HG03469 (cell line): ENCODE data around the gene ABCG1.
"Not testable (repeated sequence)": the region's sequence is repeated elsewhere in the genome, so short reads cannot be mapped to it uniquely, and the experiment has no call there.

ENCODE experiments used
- ATAC-seq: cut with Tn5 transposase; IDR thresholded peaks from one replicate; pipeline ENCODE4 v1.9.1; 2021; ENCODE audit warnings: mild to moderate bottlenecking, moderate library complexity, moderate number of reproducible peaks; ENCODE audit not compliant: unreplicated experiment

Gene ABCG1

DNA sequence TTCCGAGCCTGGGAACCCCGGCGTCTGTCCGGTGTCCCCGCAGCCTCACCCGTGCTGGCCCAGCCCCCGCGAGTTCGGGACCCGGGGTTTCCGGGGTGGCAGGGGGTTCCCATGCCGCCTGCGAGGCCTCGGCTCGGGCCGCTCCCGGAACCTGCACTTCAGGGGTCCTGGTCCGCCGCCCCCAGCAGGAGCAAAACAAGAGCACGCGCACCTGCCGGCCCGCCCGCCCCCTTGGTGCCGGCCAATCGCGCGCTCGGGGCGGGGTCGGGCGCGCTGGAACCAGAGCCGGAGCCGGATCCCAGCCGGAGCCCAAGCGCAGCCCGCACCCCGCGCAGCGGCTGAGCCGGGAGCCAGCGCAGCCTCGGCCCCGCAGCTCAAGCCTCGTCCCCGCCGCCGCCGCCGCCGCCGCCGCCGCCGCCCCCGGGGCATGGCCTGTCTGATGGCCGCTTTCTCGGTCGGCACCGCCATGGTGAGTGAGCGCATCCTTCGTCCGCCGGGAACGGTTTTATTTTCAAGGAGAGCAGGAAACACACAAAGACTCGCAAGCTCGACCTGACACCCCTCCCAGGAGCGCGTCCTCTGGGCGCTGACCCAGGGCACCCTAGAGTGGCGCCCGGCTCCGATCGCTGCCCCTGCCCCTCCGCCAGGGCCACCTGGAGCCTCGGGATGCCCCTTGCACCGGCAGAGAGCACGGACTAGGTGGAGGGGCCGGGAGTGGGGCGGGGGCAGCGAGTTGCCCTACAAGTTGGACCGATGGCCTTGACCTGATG, at the start of gene ABCG1:
Gene ABCG1, plus strand, starts transcription at position 305 of the 770 bp plus-strand sequence. Its CDS starts 123 bp downstream, at position 428.
- no peak for ATAC-seq

DNA sequence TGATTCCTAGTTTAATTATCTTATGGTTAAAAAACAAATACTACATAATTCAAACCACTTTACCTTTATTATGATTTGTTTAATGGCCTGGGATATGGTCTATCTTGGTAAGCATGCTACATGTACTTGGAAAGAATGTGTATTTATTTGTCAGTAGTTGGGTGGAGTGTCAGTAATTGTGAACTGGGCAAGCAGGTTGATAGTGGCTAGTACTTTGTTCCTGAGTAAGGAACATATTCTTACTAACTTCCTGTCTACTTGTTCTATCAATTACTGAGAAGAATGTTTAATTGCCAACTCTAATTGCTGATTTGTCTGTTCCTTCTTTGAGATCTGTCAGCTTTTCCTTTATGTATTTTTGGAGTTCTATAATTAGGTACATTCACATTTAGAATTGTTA, 49.2 kb upstream of the ABCG1 start:
- no peak for ATAC-seq

DNA sequence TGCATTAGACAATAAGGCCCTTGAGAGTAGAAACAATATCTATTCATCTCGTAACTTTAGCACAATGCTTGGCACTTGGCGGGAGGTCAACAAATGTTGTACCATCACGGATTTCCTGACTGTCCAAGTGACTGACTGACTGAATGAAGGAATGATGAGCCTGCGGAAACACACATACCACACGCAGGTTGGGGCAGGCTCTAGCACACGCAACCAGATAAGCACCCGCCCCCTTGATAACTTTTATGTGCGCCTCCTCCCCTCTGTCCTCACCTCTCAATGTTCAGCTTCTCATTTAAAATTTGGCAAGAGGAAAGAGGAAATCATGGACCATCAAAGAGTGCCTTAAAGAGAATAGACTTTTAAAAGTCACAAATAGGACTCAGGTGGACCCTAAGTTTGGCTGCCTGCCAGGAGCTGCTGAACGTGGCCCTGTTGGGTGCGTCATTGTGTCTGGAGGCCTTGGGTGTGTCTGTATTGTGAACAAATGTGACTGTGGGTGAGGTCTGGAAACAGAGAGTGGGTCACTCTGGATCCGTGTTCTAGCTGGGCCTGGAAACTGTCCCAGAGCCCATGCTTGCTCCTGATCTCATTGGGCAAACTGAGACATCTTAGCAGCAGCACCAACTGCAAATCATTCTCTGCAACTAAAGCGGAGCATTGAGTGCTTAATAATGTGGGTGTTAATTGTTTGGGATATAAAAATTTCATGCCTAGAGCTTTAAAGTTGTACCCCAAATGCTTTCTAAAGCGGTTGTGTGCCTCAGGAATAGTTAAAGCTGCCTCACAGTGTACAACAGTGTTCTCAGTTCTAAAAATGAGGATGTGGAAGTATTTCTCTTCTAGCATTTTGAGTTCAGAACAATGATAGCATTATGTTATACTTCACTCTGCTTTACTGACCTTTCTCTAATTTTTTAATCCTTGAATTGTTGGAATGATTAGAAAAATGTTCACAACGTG, 47.6 kb upstream of the ABCG1 start:
- ATAC-seq: no peak

DNA sequence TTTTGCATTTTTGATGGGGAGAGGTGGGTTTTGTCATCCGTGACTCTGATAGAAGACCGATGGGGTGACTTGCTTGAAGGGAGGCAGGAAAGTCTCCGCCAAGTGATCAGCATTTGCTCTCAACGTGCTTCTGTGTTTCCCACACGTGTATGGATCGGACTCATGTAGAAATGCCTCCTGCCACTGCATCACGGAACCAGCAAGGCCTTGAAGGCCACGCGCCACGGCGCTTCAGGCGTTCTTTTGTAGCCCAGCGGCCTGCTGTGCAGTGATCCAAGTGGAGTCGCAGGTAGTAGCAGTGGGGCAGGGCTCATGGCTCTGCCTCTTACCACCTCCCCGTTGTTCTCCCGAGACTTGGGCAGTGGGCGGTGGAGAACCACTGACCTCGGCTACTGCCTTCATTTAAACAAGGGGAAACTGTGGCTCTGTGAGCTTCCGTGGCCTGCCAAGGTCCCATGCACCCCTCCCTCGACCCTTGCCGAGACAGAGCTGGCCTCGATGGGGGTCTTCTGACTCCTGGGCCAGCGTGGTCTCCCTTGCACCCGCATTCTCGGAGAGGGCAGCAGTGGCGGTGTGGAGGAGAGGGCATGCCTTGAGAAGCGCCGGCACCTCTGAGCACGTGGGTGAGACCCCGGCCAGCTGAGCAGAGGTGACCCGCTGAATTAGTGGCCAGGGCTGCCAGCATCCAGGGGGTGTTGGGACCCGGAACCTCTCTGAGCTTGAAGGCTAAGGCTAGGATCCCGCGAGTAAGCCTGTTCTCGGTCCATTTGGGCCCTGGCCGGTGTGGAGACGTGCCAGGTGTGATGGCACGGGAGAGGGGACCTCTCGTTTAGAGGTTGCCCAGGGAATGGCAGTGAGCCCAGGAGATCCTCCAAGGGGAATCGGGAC, 46.1 kb upstream of the ABCG1 start:
- no peak for ATAC-seq

DNA sequence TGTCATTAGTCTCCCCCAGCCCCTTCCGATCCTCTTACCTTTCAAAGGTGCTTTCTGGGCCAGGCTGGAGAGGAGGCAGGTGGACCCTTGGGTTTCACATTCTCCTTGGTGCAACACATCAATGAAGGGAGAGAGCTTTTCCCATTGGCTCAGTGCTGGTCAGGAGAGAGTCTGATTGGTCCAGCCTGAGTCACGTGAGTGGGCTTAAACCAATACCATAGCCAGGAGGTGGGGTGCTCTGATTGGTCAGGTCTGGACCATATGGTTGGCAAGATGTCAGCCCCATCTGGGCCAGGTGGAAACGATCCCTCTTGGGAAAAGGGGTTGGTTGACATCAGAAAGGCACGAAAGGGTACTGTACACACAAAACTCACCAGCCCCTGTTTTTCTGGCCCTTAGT, 44.8 kb upstream of the ABCG1 start:
- no peak for ATAC-seq

DNA sequence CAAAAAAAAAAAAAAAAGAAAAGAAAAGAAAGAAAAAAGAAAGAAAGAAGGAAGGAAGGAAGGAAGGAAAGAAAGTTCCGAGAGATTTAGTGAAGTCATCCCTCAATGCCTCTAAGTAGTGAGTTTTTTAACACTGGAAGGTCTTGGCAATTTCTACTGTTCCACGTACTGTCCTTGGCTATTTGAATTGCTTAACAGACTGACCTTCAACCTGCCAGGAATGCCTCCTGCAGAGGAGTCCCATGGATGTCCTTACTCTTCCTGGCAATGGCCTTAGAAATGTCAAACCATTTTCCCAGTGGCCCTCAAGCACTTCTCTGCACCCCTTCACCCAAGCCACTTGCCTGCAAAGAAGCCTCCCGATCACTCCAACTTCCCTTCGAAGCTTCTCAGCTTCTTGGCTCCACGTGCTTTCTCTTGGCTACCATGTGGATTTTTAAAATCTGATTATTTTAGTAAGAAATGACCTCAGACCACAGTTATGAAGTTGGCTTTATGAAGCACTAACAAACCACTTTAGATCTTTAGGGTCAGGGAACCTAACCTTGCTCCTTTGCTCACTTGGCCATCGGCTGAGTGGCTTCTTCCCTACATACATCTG, 43.7 kb upstream of the ABCG1 start:
- ATAC-seq: no peak

DNA sequence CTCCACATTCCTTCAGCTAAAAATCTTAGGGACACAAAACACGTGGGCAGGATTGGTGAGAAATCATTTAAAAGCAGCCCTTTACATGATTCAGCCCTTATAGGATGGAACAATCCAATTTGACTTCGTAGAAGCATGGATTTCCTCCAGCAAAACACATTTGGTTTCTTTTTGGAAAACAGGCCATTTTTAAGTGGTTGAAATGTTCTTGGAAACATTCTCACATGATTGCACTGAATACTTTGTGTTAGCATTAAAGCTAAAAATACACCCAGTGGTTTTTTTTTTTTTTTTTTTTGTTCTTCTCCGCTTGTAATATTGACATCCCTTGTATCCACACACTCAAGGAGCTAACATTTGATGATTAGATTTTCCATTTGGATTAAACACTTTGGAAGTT, 42.1 kb upstream of the ABCG1 start:
- no peak for ATAC-seq

DNA sequence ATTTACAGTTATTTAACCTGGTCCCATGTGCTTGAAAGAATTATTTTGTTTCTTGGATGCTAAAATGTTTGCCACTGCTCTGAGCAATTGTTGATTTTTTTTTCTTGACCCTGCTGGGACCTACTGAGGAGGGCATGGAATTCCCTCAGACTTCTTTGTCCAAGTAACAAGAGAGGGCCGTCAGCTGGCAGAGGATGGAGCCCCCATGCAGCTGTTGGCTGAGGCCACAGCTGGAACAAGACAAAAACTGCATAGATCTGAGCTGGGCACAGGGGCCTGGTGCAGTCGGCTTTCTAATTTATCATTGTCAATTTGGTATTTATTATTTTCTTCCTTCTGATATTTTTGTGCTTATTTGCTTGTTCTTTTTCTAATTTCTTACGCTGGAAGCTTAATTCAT, 39.6 kb upstream of the ABCG1 start:
- ATAC-seq: no peak

DNA sequence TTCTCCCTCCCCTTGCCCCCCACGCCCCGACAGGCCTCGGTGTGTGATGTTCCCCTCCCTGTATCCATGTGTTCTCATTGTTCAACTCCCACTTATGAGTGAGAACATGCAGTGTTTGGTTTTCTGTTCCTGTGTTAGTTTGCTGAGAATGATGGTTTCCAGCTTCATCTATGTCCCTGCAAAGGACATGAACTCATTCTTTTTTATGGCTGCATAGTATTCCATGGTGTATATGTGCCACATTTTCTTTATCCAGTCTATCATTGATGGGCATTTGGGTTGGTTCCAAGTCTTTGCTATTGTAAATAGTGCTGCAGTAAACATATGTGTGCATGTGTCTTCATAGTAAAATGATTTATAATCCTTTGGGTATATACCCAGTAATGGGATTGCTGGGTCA, 38.9 kb upstream of the ABCG1 start:
- ATAC-seq: not testable (repeated sequence)

DNA sequence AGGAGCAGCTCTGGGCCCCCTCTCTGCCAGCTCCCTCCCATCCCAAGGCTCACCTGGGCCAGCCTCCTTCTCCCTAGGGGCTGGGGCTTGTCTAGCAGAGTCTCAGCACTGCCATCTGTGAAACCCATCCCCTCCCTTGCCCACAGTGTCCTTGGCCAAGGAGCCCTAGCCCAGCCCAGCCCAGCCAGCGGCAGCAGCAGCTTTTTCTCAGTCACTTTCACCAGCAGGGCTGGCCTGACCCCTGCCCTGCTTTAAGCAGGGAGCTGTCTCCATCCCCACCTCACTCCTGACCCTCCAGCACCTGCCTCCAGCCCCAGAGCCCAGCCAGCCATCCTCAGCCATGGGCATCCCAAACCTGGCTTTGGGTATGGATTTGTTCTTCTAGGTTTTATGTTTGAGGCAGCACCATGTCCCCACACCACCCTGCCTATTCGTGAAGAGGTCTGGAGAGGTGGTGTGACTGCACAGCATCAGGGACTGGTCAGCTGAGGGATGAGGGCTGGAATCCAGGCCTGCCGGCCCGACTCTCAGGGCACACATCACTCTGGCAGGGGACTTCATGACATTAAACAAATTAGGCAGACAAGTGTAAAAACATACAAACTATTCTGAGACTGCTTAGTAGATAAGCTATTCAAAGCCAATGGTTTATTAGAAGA, 36.1 kb upstream of the ABCG1 start:
- ATAC-seq: no peak

DNA sequence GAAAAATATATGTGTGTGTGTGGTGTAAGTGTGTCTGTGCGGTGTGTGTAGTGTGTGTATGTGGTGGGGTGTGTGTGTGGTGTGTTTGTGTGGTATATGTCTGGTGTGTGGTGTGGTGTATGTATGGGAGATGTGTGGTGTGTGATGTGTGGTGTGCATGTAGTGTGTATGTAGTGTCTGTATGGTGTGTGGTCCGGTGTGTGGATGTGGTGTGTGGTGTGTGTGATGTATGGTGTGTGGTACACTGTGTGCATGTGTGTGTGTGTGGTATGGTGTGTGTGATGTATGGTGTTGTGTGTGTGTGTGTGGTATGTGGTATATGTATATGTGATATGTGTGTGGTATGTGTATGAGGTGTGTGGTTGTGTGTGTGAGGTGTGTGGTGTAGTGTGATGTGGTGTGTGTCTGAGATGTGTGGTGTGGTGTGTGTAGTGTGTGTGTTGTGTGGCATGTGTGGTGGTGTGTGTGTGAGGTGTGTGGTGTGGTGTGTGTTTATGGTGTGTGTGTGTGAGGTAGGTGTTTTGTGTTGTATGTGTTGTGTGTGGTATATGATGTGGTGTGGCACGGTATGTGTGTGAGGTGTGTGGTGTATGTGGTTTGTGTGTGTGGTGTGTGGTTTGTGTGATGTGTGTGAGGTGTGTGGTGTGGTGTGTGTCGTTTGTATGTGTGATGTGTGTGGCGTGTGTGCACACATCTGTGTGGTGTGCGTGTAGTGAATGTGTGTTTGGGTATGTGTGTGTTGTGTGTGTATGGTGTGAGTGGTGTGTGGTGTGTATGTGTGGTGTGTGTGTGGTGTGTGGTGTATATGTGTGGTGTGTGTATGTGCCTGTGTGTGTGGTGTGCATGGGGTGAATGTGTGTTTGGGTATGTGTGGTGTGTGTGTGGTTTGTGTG, 35.3 kb upstream of the ABCG1 start:
- no peak for ATAC-seq

DNA sequence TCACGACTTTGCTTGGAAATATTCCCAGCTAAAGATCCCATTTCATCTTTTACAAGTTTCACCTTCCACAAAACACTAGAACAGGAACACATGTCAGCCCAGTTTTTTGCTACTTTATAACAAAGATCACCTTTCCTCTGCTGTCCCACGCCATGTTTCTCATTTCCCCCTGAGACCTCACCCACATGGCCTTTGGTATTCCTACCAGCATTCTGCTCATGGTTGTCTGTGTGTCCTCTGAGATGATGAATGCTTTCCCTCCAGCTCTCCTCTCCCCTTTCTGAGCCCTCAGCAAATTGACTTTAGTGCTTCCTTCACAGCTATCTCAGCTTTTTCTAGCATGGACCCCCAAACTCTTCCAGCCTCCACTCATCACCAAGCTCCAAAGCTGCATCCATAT, 32.3 kb upstream of the ABCG1 start:
- ATAC-seq: no peak

DNA sequence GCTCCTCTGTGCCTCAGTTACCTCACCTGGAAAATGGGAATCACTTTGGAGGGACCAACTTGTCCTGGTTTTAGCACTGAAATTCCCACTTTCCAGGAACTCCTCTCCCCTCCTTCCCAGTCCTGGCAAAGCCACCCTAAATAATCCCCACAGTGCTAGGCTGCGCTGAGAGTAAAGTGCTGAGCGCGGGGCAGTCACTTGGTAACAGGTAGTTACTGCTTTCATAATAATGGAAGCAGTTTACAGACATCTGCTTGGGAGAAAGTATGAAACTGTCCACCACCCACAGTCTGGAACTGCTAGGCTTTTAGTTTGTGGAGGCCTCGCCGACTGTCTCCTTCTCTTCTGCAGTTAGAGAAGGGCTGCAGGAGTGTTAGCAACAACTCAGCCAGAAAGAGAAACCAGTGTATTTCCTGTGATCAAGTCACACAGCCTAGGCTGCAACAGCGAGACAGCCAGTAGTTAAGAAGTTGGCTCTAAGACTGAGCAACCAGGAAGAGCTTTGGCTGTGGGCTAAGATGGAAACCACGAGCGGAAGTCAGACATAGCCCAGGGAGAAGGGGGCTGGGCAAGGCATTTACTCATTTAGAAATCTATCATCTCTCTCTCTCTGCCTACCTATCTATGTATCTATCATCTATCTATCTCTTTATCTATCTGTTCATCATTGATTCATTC, 30.8 kb upstream of the ABCG1 start:
- peak; percentile 93 for ATAC-seq

DNA sequence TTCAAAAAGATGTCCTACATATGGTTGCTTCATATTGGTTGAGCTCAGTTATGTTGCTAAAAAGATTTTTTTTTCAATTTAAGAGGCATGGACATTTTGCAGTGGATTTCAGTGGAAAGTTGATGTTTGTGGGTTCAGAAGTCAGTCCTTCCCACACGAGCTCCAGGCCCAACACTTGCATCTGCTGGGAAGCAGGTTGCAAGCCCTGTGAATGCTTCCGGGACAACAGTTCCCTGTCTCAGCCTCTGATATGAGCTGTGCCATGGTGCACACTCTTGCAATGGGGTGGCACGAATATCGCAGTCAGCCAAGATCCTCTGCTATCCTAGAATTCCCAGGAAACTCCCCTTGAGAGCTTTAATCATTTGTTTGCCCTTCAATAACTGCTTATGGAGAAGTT, 30.3 kb upstream of the ABCG1 start:
- ATAC-seq: no peak

DNA sequence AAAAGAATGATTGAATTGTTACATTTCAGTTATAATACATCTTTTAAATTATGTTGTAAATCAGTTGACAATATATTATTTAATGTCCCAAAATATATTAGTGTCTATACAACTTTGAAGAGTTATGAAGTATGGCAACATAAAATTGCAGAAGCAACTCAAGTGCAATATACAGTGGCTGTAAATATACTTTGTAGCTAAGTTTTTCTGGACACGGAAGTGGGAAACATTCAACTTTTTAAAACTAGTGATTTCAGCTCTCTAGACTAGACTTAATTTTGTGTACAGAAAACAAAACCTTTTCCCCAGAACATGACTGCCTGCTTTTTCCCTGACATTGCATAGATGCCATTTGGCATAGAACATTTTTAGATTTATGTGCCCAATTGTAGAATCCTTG, 29.5 kb upstream of the ABCG1 start:
- ATAC-seq: no peak

DNA sequence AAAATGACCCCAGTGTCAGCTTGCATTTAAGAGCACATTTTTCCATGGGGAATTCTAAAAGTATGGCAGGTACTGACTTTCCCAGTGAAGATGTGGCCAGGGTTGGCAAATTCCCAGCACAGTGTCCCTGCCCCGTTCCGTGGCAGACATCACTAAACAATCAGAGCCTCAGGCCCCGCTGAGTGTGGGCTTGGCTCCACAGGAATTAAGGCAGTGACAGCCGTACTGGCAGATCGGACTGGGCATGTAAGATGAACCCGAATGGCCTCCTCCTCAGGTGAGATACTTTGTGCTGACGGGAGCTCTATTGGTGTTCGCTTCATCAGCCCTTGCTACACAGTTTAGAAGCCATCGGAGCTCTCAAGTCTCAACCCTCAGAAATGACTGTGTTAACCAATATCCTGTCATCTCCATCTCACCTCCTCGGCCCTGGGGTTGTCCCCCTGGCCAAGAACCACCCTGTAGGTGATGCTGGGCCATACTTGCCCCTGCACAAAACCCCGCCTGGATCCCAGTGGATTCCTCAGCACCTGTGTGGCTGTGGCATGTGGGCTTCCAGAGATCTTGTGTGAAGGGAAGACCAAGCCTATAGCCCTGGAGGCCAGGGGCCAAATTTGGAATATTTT, 29.0 kb upstream of the ABCG1 start:
- ATAC-seq: no peak

DNA sequence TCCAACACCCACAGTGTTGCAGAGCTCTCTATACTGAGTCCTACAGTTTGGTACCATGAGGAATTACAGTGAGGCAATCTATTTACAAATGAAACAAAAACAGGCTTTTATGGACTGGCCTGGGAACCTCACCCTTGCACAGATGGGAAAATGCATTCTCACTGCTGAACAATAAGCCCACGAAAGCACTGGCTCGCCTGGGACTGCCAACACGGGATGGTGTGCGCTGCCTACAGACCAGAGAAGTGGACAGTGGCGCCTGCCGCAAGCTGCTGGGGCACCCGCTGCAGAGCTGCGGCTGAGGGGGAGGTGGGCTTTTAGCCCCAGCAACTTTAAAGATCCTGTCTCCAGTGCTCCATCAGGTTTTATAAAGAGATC, 28.5 kb upstream of the ABCG1 start:
- ATAC-seq: no peak

DNA sequence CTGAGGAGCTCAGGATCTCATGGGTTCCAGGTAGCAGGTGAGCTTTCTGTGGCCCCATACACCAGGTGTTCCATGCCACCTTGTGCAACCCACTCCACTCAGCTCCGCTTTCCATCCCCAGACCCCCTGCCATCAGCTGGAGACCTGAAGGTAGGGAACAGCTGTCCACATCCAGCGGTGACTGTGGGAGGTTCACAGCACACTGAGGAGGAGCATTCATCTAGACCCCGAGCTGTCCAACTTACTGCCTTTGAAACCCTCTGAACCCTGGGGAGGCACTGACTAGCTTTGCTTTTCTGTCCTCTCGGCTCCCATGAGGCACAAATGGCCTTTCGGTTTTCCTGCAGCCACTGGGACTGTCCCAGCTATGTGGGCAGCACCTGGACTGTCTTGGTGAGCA, 27.9 kb upstream of the ABCG1 start:
- ATAC-seq: no peak
